WTC11 (cell line): ENCODE results near the gene DENND2C. TPM values are rescaled to one million over a fixed set of nuclear protein-coding genes. Genes with fewer than 3 reads are reported as not detected.

Experiments used
- ATAC-seq: fragments of 200-7000 bp; cut with Tn5 transposase; 2 replicates; pipeline ENCODE4 v1.10.0; 2021; ENCODE audit warnings: mild to moderate bottlenecking, moderate library complexity
- CTCF ChIA-PET: fragments of 300-600 bp; sonication (Branson Sonifier 250); formaldehyde crosslinking; loops from one replicate; lab custom pipeline; 2021; ENCODE audit warnings: antibody characterized with exemption; lab: Charles Lee
- POLR2A ChIA-PET: fragments of 350-600 bp; sonication (Branson Sonifier 250); formaldehyde crosslinking; loops from one replicate; lab custom pipeline; 2021; ENCODE audit warnings: antibody characterized with exemption; lab: Charles Lee
- DNase-seq: peaks from one replicate; pipeline ENCODE4 v3.0.0; 2021; ENCODE audit warnings: low spot score
- H3K27ac Mint-ChIP-seq: 2 replicates; pipeline ENCODE4 v1.8.0; 2021; ENCODE audit warnings: mixed read lengths
- H3K27me3 Mint-ChIP-seq: 2 replicates; pipeline ENCODE4 v1.8.0; 2021; ENCODE audit warnings: low read depth, mild to moderate bottlenecking, moderate library complexity, mixed read lengths
- H3K36me3 Mint-ChIP-seq: 2 replicates; pipeline ENCODE4 v1.8.0; 2021; ENCODE audit warnings: mixed read lengths
- H3K4me1 Mint-ChIP-seq: 2 replicates; pipeline ENCODE4 v1.8.0; 2022; ENCODE audit warnings: mixed read lengths
- H3K4me3 Mint-ChIP-seq: 2 replicates; pipeline ENCODE4 v1.8.0; 2021; ENCODE audit warnings: mild to moderate bottlenecking, moderate library complexity, mixed read lengths
- H3K9me3 Mint-ChIP-seq: 2 replicates; pipeline ENCODE4 v1.8.0; 2021; ENCODE audit warnings: mixed read lengths
- CREB1 ChIP-seq: sonication (generic); formaldehyde crosslinking; IDR thresholded peaks from 2 replicates; pipeline ENCODE4 v1.8.0; 2023; ENCODE audit warnings: mild to moderate bottlenecking, missing genetic modification reagents
- ELF4 ChIP-seq: sonication (generic); formaldehyde crosslinking; IDR thresholded peaks from 2 replicates; pipeline ENCODE4 v1.8.1; 2022; ENCODE audit warnings: low read depth, mild to moderate bottlenecking, moderate library complexity, missing genetic modification reagents
- EMX1 ChIP-seq: fragments of 250-450 bp; sonication (Bioruptor Pico); IDR thresholded peaks from 2 replicates; pipeline ENCODE4 v1.8.0; 2021; ENCODE audit warnings: mild to moderate bottlenecking
- FOXK1 ChIP-seq: sonication (generic); formaldehyde crosslinking; IDR thresholded peaks from 2 replicates; pipeline ENCODE4 v1.8.0; 2022; ENCODE audit warnings: mild to moderate bottlenecking, moderate library complexity, missing genetic modification reagents
- FOXP1 ChIP-seq: sonication (generic); formaldehyde crosslinking; IDR thresholded peaks from 2 replicates; pipeline ENCODE4 v1.8.0; 2022; ENCODE audit warnings: missing genetic modification reagents, mild to moderate bottlenecking, moderate library complexity, borderline replicate concordance
- JUN ChIP-seq: sonication (generic); formaldehyde crosslinking; IDR thresholded peaks from 2 replicates; pipeline ENCODE4 v1.8.0; 2023; ENCODE audit warnings: mild to moderate bottlenecking, missing genetic modification reagents
- MYBL2 ChIP-seq: sonication (generic); formaldehyde crosslinking; IDR thresholded peaks from 2 replicates; pipeline ENCODE4 v1.8.1; 2023; ENCODE audit warnings: mild to moderate bottlenecking, moderate library complexity, missing genetic modification reagents
- NFATC4 ChIP-seq: fragments of 250-450 bp; sonication (Bioruptor Pico); IDR thresholded peaks from 2 replicates; pipeline ENCODE4 v1.9.0; 2021; ENCODE audit warnings: mild to moderate bottlenecking
- NFYB ChIP-seq: sonication (generic); formaldehyde crosslinking; conservative IDR thresholded peaks from 2 replicates; pipeline ENCODE4 v1.8.0; 2022; ENCODE audit warnings: low read depth, missing genetic modification reagents
- NR2C2 ChIP-seq: sonication (generic); formaldehyde crosslinking; IDR thresholded peaks from 2 replicates; pipeline ENCODE4 v1.8.0; 2022; ENCODE audit warnings: mild to moderate bottlenecking, missing genetic modification reagents
- RORB ChIP-seq: fragments of 250-450 bp; sonication (Bioruptor Pico); IDR thresholded peaks from 2 replicates; pipeline ENCODE4 v1.9.0; 2021; ENCODE audit warnings: mild to moderate bottlenecking
- SMAD3 ChIP-seq: sonication (generic); formaldehyde crosslinking; IDR thresholded peaks from 2 replicates; pipeline ENCODE4 v1.8.0; 2022; ENCODE audit warnings: missing genetic modification reagents, mild to moderate bottlenecking, borderline replicate concordance
- TEAD4 ChIP-seq: sonication (generic); formaldehyde crosslinking; IDR thresholded peaks from 2 replicates; pipeline ENCODE4 v1.8.0; 2022; ENCODE audit warnings: mild to moderate bottlenecking, missing genetic modification reagents
- ZNF121 ChIP-seq: sonication (generic); formaldehyde crosslinking; IDR thresholded peaks from 2 replicates; pipeline ENCODE4 v1.8.0; 2023; ENCODE audit warnings: missing genetic modification reagents
- ZNF138 ChIP-seq: sonication (generic); formaldehyde crosslinking; conservative IDR thresholded peaks from 2 replicates; pipeline ENCODE4 v1.8.1; 2022; ENCODE audit warnings: mild to moderate bottlenecking, moderate library complexity, missing genetic modification reagents
- total RNA-seq: library from RNA; stranded (reverse); gene quantifications from 3 replicates; pipeline ENCODE4 v1.2.3, GENCODE V29; 2021
- TF ChIP-seq, protein P1 (sequence below): sonication (generic); formaldehyde crosslinking; IDR thresholded peaks from 2 replicates; pipeline ENCODE4 v1.8.0; 2022; ENCODE audit warnings: mild to moderate bottlenecking, missing genetic modification reagents
- TF ChIP-seq, protein P2 (sequence below): fragments of 250-450 bp; sonication (Bioruptor Pico); conservative IDR thresholded peaks from 2 replicates; pipeline ENCODE4 v1.9.0; 2021; ENCODE audit warnings: mild to moderate bottlenecking
- TF ChIP-seq, protein P3 (sequence below): sonication (generic); formaldehyde crosslinking; IDR thresholded peaks from 2 replicates; pipeline ENCODE4 v1.8.1; 2022; ENCODE audit warnings: missing genetic modification reagents, borderline replicate concordance
- TF ChIP-seq, protein P4 (sequence below): fragments of 250-450 bp; sonication (Bioruptor Pico); IDR thresholded peaks from 2 replicates; pipeline ENCODE4 v1.9.0; 2021; ENCODE audit warnings: mild to moderate bottlenecking, borderline replicate concordance
- TF ChIP-seq, protein P5 (sequence below): sonication (generic); formaldehyde crosslinking; IDR thresholded peaks from 2 replicates; pipeline ENCODE4 v1.8.1; 2022; ENCODE audit warnings: low read depth, mild to moderate bottlenecking, moderate library complexity, missing genetic modification reagents, borderline replicate concordance
- TF ChIP-seq, protein P6 (sequence below): sonication (generic); formaldehyde crosslinking; IDR thresholded peaks from 2 replicates; pipeline ENCODE4 v1.8.1; 2022; ENCODE audit warnings: mild to moderate bottlenecking, moderate library complexity, missing genetic modification reagents

The DENND2C gene
- total RNA-seq, 1 experiment from 2014 or later, result 2.9 TPM

DNA sequence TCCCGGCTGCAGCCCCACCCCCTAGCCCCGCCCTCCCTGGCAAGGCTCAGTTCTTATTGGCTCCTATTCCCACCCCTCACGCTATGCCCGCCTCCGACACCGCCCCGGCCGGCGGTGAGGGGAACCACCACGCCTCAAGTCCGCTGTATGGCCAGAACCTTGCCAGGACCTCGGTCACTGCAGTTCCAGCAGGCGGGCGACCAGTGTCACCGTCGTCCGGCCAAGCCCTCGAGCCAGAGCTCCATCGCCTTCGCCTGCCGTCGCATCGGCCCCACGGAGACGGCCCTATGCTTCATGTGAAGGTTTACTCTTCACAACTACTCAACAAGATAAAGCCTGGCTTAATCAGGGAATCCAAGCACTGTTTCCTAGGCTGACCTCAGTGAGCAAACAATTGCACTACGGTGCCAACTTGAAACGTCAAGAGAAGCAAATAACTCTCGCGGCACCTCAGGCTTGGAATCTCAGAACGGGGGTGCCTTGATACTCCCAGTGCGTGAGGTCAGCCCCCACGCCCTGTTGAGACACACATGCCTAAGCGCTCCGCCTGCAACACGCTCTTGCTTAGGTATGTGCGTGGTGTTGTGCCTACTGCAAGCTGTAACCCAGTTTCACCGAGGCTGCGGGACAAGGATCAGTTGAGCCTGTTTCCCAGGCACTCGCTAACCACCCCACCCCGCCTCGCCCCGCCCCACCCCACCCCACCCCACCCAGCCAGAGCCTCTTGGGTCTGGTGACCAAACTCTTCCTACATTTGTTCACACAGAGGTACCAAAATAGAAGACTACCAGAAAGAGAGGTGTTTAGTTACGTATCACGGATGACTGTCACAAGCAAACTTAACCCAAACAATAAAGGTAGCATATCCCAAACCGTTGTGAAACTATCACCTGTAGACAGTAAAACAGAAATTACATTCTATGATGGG is 498 bp upstream of the DENND2C start (continued):
- TF ChIP-seq NFYB (CRISPR knock-in tag) (peak; percentile 49), FOXK1 (CRISPR knock-in tag) (0 out of 2 replicates have a peak, but pooled peaks have one; percentile 2), CREB1 (no peak)

DNA sequence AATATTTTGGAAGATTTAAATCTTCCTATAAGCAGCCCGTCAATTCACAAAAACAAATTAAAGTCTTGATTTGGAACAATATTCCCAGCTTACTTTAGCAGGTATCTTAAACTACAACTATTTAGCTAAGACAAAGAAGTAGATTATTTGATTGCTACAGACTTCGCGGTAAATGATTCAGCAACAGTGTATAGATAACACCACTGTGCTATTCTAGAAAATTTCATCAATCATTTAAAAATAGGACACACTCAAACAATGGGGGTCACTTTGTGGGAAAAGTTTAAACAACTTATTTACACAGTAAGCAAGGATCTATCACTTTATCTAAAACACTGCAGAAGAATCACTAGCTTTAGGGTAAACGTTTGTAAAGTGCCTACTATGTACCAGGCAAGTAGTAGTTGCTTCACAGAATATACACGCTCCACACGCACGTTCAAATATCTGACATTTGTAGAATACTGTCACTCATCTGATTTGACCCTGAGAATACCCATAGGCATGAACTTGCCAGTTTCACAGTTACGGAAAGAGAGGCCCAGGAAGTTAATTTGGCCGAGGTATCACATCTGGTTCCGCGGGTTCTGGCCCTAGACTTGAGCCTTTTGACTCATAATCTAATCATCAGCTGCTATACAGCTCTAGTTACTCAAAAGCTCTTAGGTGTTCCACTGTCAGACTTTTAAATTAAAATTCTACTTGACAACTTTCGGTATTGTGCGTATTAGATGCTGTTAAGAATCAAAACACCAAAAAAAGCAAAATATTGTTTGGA is 876 bp downstream of the DENND2C start:
- H3K27me3 Mint-ChIP-seq, result peaks cover 46% of the 10 kb centered on the region
- ATAC-seq, result no peak

DNA sequence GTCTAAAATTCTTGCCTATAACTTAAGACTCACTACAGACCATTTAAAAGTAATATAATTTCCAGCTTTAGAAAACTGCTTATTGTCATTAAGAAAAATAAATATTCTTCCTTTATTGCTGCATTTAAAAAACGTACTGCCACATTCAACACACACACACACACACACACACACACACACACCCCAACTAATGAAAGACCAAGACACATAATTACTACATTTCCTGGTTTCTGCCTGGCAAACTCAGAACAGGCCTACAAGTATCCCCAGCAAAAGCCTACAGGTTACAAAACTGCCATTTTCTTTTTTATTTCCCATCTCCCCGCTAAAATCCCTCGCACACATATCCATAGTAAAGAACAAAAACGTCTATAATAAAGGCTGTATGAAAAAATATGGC is 1.5 kb downstream of the DENND2C start:
- H3K4me3 Mint-ChIP-seq, result peak overlapping the region; percentile 83; the same call in 1 of the 2 replicates
- no peaks in the 10 kb centered on the region for H3K36me3 Mint-ChIP-seq
- ChIA-PET CTCF (interaction anchor here (1.2 to 1.6 kb wide), 2 partner anchors 35 to 374 kb away, joined by 3 read pairs; no protein-coding TSS in a partner anchor), POLR2A (no interaction called here)
- peaks cover 7% of the 10 kb centered on the region; the same call in 1 of the 2 replicates for H3K4me1 Mint-ChIP-seq
- peaks cover 46% of the 10 kb centered on the region for H3K27me3 Mint-ChIP-seq
- no peaks in the 10 kb centered on the region for H3K9me3 Mint-ChIP-seq
- DNase-seq (no peak), ATAC-seq (no peak)
- H3K27ac Mint-ChIP-seq, result no peak overlapping the region
- TF ChIP-seq JUN (CRISPR knock-in tag) (no peak), FOXP1 (no peak), ZNF138 (no peak), ZNF121 (no peak), RORB (no peak), NFATC4 (no peak), NR2C2 (CRISPR knock-in tag) (no peak), MYBL2 (CRISPR knock-in tag) (no peak)
- TF ChIP-seq, protein P1, sequence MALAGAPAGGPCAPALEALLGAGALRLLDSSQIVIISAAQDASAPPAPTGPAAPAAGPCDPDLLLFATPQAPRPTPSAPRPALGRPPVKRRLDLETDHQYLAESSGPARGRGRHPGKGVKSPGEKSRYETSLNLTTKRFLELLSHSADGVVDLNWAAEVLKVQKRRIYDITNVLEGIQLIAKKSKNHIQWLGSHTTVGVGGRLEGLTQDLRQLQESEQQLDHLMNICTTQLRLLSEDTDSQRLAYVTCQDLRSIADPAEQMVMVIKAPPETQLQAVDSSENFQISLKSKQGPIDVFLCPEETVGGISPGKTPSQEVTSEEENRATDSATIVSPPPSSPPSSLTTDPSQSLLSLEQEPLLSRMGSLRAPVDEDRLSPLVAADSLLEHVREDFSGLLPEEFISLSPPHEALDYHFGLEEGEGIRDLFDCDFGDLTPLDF (CRISPR knock-in tag), result no peak
- TF ChIP-seq, protein P2, sequence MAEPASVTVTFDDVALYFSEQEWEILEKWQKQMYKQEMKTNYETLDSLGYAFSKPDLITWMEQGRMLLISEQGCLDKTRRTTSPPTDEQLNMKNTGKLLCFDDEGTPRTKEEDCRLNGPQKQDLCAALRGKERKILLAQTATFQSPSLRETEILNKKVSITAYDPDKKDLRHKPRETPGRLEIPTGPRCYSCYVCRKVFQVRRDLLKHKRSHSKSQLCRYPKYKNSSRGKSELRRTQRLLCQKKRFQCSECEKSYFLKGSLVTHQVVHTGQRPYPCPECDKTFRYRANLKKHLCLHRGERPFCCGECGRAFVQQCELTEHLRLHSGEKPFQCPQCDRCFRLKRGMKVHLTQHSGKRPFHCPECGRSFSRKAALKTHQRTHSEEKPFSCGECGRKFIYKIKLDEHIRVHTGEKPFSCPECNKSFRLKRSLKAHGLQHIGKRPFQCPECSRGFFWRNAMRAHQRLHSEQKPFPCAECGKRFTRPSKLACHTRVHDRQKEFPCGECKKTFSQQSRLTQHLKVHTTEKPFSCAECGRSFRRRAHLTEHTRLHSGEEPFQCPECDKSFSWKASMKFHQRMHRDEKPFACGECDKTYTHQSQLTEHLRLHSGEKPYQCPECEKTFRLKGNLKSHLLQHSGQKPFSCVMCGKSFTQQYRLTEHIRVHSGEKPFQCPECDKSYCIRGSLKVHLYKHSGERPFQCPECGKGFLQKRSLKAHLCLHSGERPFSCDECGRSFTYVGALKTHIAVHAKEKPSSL, result no peak
- TF ChIP-seq, protein P3, sequence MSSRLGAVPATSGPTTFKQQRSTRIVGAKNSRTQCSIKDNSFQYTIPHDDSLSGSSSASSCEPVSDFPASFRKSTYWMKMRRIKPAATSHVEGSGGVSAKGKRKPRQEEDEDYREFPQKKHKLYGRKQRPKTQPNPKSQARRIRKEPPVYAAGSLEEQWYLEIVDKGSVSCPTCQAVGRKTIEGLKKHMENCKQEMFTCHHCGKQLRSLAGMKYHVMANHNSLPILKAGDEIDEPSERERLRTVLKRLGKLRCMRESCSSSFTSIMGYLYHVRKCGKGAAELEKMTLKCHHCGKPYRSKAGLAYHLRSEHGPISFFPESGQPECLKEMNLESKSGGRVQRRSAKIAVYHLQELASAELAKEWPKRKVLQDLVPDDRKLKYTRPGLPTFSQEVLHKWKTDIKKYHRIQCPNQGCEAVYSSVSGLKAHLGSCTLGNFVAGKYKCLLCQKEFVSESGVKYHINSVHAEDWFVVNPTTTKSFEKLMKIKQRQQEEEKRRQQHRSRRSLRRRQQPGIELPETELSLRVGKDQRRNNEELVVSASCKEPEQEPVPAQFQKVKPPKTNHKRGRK (CRISPR knock-in tag), result no peak
- TF ChIP-seq, protein P4, sequence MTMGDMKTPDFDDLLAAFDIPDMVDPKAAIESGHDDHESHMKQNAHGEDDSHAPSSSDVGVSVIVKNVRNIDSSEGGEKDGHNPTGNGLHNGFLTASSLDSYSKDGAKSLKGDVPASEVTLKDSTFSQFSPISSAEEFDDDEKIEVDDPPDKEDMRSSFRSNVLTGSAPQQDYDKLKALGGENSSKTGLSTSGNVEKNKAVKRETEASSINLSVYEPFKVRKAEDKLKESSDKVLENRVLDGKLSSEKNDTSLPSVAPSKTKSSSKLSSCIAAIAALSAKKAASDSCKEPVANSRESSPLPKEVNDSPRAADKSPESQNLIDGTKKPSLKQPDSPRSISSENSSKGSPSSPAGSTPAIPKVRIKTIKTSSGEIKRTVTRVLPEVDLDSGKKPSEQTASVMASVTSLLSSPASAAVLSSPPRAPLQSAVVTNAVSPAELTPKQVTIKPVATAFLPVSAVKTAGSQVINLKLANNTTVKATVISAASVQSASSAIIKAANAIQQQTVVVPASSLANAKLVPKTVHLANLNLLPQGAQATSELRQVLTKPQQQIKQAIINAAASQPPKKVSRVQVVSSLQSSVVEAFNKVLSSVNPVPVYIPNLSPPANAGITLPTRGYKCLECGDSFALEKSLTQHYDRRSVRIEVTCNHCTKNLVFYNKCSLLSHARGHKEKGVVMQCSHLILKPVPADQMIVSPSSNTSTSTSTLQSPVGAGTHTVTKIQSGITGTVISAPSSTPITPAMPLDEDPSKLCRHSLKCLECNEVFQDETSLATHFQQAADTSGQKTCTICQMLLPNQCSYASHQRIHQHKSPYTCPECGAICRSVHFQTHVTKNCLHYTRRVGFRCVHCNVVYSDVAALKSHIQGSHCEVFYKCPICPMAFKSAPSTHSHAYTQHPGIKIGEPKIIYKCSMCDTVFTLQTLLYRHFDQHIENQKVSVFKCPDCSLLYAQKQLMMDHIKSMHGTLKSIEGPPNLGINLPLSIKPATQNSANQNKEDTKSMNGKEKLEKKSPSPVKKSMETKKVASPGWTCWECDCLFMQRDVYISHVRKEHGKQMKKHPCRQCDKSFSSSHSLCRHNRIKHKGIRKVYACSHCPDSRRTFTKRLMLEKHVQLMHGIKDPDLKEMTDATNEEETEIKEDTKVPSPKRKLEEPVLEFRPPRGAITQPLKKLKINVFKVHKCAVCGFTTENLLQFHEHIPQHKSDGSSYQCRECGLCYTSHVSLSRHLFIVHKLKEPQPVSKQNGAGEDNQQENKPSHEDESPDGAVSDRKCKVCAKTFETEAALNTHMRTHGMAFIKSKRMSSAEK (CRISPR knock-in tag), result no peak

More for the DNA sequence above, 876 bp downstream of the DENND2C start:
- Mint-ChIP-seq H3K36me3 (no peaks in the 10 kb centered on the region), H3K27ac (no peak overlapping the region), H3K4me1 (peaks cover 7% of the 10 kb centered on the region; the same call in 1 of the 2 replicates), H3K4me3 (peak overlapping the region; percentile 83), H3K9me3 (no peaks in the 10 kb centered on the region)
- no peak for TF ChIP-seq TEAD4 (CRISPR knock-in tag)
- TF ChIP-seq, protein P5, sequence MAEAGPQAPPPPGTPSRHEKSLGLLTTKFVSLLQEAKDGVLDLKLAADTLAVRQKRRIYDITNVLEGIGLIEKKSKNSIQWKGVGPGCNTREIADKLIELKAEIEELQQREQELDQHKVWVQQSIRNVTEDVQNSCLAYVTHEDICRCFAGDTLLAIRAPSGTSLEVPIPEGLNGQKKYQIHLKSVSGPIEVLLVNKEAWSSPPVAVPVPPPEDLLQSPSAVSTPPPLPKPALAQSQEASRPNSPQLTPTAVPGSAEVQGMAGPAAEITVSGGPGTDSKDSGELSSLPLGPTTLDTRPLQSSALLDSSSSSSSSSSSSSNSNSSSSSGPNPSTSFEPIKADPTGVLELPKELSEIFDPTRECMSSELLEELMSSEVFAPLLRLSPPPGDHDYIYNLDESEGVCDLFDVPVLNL (CRISPR knock-in tag), result no peak
- TF ChIP-seq ELF4, result no peak
- TF ChIP-seq, protein P6, sequence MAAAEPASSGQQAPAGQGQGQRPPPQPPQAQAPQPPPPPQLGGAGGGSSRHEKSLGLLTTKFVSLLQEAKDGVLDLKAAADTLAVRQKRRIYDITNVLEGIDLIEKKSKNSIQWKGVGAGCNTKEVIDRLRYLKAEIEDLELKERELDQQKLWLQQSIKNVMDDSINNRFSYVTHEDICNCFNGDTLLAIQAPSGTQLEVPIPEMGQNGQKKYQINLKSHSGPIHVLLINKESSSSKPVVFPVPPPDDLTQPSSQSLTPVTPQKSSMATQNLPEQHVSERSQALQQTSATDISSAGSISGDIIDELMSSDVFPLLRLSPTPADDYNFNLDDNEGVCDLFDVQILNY (CRISPR knock-in tag), result no peak
- TF ChIP-seq EMX1, result no peak
- TF ChIP-seq SMAD3, result no peak
- POLR2A ChIA-PET, result interaction anchor here (0.6 to 1.6 kb wide), 3 partner anchors 11 to 826 kb away, joined by 3 to 7 read pairs (median 4); partner anchors contain the start of gene NRAS
- DNase-seq, result no peak
- CTCF ChIA-PET, result interaction anchor here (0.6 to 1.6 kb wide), 7 partner anchors 9 to 1864 kb away, joined by 3 to 4 read pairs (median 3); partner anchors contain the start of genes AMPD1 and BCAS2
